Vagina (tissue), 2 donors: ENCODE measurements around the gene RNF26.

Experiments
- POLR2A ChIP-seq, 2 donors: fragments of 450-650 bp; IDR thresholded peaks; one replicate each; pipeline ENCODE4 v1.6.1; 2017; ENCODE audit warnings: antibody characterized with exemption in 2 of 2, mild to moderate bottlenecking in 2 of 2, moderate library complexity in 2 of 2
- POLR2AphosphoS5 ChIP-seq, 2 donors: sonication (generic); formaldehyde crosslinking; IDR thresholded peaks; one replicate each; pipeline ENCODE4 v1.9.0; 2017; ENCODE audit warnings: antibody characterized with exemption in 2 of 2, mild to moderate bottlenecking in 2 of 2, low read depth in 1 of 2; ENCODE audit not compliant: insufficient read depth in 1 of 2
- TF ChIP-seq, protein P1 (sequence below), 3 experiments: fragments of 450-650 bp in 2 of 3; fragments of 200-600 bp in 1 of 3; sonication (generic) in 1 of 3; IDR thresholded peaks; one replicate each; pipeline ENCODE4 v1.5.1; 2017 to 2019; ENCODE audit warnings: antibody characterized with exemption in 3 of 3, mild to moderate bottlenecking in 2 of 3, moderate library complexity in 2 of 3

- TF ChIP-seq, protein P1, sequence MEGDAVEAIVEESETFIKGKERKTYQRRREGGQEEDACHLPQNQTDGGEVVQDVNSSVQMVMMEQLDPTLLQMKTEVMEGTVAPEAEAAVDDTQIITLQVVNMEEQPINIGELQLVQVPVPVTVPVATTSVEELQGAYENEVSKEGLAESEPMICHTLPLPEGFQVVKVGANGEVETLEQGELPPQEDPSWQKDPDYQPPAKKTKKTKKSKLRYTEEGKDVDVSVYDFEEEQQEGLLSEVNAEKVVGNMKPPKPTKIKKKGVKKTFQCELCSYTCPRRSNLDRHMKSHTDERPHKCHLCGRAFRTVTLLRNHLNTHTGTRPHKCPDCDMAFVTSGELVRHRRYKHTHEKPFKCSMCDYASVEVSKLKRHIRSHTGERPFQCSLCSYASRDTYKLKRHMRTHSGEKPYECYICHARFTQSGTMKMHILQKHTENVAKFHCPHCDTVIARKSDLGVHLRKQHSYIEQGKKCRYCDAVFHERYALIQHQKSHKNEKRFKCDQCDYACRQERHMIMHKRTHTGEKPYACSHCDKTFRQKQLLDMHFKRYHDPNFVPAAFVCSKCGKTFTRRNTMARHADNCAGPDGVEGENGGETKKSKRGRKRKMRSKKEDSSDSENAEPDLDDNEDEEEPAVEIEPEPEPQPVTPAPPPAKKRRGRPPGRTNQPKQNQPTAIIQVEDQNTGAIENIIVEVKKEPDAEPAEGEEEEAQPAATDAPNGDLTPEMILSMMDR (IDR thresholded peaks at IDR 0.05) = no peak
- TF ChIP-seq POLR2A (IDR thresholded peaks at IDR 0.05) (no peak), POLR2AphosphoS5 (IDR thresholded peaks at IDR 0.05; ENCODE audit: insufficient read depth in 1 of 2, low read depth in 1 of 2) (no peak)
These were observed 43.0 kb downstream of the RNF26 start for GRCh38 chr11:119377112-119377901.
